Measurements from ENCODE around the gene WASHC4. TPM values are rescaled to one million over a fixed set of nuclear protein-coding genes. Genes with fewer than 3 reads are reported as not detected.

The WASHC4 gene
- total RNA-seq, 1 experiment from 2014 or later: 42.9 TPM

DNA sequence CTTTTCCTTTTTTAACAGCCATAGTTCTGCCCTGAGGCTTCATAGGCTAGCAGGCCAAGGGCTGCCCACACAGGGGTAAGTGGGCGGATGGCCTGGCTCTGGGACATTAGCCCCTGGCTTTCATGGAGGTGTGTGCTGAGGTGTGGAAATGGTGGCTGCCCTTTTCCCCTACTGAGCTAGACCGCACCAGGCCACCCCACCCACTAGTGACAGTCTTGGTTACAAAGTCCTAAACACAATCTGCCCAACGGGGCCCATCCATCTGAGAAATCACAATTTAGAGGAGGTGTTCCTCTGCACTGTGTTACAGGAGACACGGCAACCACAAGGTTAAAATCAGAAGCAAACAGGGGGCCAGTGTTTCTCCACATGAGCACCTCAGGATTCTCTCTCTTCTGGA is 92.9 kb downstream of the WASHC4 start (continued):
- TF ChIP-seq, protein P1, sequence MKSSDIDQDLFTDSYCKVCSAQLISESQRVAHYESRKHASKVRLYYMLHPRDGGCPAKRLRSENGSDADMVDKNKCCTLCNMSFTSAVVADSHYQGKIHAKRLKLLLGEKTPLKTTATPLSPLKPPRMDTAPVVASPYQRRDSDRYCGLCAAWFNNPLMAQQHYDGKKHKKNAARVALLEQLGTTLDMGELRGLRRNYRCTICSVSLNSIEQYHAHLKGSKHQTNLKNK (CRISPR knock-in tag; IDR thresholded peaks at IDR 0.05): no peak
- TF ChIP-seq, protein P2, sequence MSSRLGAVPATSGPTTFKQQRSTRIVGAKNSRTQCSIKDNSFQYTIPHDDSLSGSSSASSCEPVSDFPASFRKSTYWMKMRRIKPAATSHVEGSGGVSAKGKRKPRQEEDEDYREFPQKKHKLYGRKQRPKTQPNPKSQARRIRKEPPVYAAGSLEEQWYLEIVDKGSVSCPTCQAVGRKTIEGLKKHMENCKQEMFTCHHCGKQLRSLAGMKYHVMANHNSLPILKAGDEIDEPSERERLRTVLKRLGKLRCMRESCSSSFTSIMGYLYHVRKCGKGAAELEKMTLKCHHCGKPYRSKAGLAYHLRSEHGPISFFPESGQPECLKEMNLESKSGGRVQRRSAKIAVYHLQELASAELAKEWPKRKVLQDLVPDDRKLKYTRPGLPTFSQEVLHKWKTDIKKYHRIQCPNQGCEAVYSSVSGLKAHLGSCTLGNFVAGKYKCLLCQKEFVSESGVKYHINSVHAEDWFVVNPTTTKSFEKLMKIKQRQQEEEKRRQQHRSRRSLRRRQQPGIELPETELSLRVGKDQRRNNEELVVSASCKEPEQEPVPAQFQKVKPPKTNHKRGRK (CRISPR knock-in tag; IDR thresholded peaks at IDR 0.05; ENCODE audit: borderline replicate concordance): no peak
- TF ChIP-seq IRF2 (CRISPR knock-in tag; IDR thresholded peaks at IDR 0.05; ENCODE audit: borderline replicate concordance, low read depth): no peak
- TF ChIP-seq RORB (CRISPR knock-in tag; IDR thresholded peaks at IDR 0.05): no peak
- TF ChIP-seq NR1H2 (CRISPR knock-in tag; IDR thresholded peaks at IDR 0.05): no peak
- TF ChIP-seq EMX1 (CRISPR knock-in tag; IDR thresholded peaks at IDR 0.05): no peak

DNA sequence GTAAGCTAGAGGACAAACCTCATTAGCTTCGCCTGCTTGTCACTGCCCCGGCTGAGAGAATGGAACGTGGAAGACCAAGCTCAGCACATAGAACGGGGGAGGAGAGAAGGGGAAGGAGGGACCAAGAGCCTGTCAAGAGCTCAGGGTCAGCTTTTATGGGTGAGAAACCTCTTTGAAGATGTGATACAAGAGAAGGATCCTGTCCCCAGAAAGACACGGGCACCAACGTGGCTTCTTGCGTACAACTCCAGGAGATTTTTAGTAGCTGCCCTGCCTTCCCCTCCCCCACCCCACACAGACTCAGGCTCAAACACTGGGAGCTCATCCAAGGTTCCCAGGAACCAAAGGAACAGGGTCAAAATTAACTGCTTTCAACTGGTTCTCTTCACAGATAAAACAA is 93.8 kb downstream of the WASHC4 start:
- no peaks in the 10 kb centered on the region for H3K9me3 Mint-ChIP-seq
- DNase-seq (ENCODE audit: low spot score) (no peak), ATAC-seq (no peak)
- H3K4me1 Mint-ChIP-seq: peaks cover 4% of the 10 kb centered on the region; the same call in 1 of the 2 replicates
- H3K36me3 Mint-ChIP-seq: peaks cover 4% of the 10 kb centered on the region; the same call in 1 of the 2 replicates
- no peaks in the 10 kb centered on the region for H3K27me3 Mint-ChIP-seq (ENCODE audit: low read depth)
- ChIA-PET POLR2A (no interaction called here), CTCF (interaction anchor here (0.7 to 1.0 kb wide), 2 partner anchors 182 to 183 kb away, joined by 3 read pairs; no protein-coding TSS in a partner anchor)
- H3K27ac Mint-ChIP-seq: no peak overlapping the region
- TF ChIP-seq NR1H2 (CRISPR knock-in tag; IDR thresholded peaks at IDR 0.05): no peak
- no peak for TF ChIP-seq GRHL2 (CRISPR knock-in tag; IDR thresholded peaks at IDR 0.05; ENCODE audit: insufficient replicate concordance, severe bottlenecking)
- no peak for TF ChIP-seq NR2C2 (CRISPR knock-in tag; IDR thresholded peaks at IDR 0.05)
- no peak for TF ChIP-seq ATF1 (CRISPR knock-in tag; IDR thresholded peaks at IDR 0.05)
- TF ChIP-seq, protein P3, sequence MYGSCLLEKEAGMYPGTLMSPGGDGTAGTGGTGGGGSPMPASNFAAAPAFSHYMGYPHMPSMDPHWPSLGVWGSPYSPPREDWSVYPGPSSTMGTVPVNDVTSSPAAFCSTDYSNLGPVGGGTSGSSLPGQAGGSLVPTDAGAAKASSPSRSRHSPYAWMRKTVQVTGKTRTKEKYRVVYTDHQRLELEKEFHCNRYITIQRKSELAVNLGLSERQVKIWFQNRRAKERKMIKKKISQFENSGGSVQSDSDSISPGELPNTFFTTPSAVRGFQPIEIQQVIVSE (CRISPR knock-in tag; IDR thresholded peaks at IDR 0.05; ENCODE audit: borderline replicate concordance): no peak
- no peak overlapping the region for H3K4me3 Mint-ChIP-seq

DNA sequence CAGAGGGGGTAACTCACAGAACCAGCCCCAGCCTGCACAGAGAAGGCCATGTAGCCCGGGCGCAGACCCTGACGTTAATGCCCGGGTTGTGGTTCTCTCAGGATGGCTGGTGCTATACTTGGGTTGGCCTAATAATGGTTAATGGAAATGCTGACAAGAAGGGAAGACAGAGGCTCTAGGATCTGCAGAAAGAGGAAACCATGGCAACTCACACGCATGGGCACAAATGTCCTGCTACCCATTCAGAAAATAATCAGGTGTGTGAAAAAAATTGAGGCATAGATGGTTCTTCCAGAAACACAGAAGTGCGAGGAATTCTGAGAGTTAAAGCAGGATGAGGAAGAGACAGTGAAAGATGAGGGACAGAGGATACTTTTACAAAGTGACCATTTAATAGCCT is 94.7 kb downstream of the WASHC4 start:
- Mint-ChIP-seq H3K36me3 (peaks cover 12% of the 10 kb centered on the region), H3K9me3 (no peaks in the 10 kb centered on the region), H3K4me1 (peaks cover 4% of the 10 kb centered on the region; the same call in 1 of the 2 replicates), H3K27ac (no peak overlapping the region), H3K27me3 (ENCODE audit: low read depth) (no peaks in the 10 kb centered on the region), H3K4me3 (no peak overlapping the region)
- TF ChIP-seq TEAD4 (CRISPR knock-in tag; IDR thresholded peaks at IDR 0.05): no peak
- TF ChIP-seq ATF1 (CRISPR knock-in tag; IDR thresholded peaks at IDR 0.05): no peak
- no peak for TF ChIP-seq CREB1 (CRISPR knock-in tag; IDR thresholded peaks at IDR 0.05)
- TF ChIP-seq, protein P4, sequence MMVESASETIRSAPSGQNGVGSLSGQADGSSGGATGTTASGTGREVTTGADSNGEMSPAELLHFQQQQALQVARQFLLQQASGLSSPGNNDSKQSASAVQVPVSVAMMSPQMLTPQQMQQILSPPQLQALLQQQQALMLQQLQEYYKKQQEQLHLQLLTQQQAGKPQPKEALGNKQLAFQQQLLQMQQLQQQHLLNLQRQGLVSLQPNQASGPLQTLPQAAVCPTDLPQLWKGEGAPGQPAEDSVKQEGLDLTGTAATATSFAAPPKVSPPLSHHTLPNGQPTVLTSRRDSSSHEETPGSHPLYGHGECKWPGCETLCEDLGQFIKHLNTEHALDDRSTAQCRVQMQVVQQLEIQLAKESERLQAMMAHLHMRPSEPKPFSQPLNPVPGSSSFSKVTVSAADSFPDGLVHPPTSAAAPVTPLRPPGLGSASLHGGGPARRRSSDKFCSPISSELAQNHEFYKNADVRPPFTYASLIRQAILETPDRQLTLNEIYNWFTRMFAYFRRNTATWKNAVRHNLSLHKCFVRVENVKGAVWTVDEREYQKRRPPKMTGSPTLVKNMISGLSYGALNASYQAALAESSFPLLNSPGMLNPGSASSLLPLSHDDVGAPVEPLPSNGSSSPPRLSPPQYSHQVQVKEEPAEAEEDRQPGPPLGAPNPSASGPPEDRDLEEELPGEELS (CRISPR knock-in tag; IDR thresholded peaks at IDR 0.05): no peak
- TF ChIP-seq, protein P5, sequence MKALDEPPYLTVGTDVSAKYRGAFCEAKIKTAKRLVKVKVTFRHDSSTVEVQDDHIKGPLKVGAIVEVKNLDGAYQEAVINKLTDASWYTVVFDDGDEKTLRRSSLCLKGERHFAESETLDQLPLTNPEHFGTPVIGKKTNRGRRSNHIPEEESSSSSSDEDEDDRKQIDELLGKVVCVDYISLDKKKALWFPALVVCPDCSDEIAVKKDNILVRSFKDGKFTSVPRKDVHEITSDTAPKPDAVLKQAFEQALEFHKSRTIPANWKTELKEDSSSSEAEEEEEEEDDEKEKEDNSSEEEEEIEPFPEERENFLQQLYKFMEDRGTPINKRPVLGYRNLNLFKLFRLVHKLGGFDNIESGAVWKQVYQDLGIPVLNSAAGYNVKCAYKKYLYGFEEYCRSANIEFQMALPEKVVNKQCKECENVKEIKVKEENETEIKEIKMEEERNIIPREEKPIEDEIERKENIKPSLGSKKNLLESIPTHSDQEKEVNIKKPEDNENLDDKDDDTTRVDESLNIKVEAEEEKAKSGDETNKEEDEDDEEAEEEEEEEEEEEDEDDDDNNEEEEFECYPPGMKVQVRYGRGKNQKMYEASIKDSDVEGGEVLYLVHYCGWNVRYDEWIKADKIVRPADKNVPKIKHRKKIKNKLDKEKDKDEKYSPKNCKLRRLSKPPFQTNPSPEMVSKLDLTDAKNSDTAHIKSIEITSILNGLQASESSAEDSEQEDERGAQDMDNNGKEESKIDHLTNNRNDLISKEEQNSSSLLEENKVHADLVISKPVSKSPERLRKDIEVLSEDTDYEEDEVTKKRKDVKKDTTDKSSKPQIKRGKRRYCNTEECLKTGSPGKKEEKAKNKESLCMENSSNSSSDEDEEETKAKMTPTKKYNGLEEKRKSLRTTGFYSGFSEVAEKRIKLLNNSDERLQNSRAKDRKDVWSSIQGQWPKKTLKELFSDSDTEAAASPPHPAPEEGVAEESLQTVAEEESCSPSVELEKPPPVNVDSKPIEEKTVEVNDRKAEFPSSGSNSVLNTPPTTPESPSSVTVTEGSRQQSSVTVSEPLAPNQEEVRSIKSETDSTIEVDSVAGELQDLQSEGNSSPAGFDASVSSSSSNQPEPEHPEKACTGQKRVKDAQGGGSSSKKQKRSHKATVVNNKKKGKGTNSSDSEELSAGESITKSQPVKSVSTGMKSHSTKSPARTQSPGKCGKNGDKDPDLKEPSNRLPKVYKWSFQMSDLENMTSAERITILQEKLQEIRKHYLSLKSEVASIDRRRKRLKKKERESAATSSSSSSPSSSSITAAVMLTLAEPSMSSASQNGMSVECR (CRISPR knock-in tag; IDR thresholded peaks at IDR 0.05; ENCODE audit: borderline replicate concordance): no peak
- no peak for TF ChIP-seq ESRRA (CRISPR knock-in tag; IDR thresholded peaks at IDR 0.05; ENCODE audit: borderline replicate concordance)
- no peak for TF ChIP-seq ETV6 (CRISPR knock-in tag; IDR thresholded peaks at IDR 0.05)
- no peak for TF ChIP-seq TP53 (CRISPR knock-in tag; IDR thresholded peaks at IDR 0.05)
- TF ChIP-seq, protein P6, sequence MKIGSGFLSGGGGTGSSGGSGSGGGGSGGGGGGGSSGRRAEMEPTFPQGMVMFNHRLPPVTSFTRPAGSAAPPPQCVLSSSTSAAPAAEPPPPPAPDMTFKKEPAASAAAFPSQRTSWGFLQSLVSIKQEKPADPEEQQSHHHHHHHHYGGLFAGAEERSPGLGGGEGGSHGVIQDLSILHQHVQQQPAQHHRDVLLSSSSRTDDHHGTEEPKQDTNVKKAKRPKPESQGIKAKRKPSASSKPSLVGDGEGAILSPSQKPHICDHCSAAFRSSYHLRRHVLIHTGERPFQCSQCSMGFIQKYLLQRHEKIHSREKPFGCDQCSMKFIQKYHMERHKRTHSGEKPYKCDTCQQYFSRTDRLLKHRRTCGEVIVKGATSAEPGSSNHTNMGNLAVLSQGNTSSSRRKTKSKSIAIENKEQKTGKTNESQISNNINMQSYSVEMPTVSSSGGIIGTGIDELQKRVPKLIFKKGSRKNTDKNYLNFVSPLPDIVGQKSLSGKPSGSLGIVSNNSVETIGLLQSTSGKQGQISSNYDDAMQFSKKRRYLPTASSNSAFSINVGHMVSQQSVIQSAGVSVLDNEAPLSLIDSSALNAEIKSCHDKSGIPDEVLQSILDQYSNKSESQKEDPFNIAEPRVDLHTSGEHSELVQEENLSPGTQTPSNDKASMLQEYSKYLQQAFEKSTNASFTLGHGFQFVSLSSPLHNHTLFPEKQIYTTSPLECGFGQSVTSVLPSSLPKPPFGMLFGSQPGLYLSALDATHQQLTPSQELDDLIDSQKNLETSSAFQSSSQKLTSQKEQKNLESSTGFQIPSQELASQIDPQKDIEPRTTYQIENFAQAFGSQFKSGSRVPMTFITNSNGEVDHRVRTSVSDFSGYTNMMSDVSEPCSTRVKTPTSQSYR (CRISPR knock-in tag; IDR thresholded peaks at IDR 0.05): no peak
- DNase-seq (ENCODE audit: low spot score) (no peak), ATAC-seq (no peak)
- ChIA-PET POLR2A (no interaction called here), CTCF (interaction anchor here (0.7 kb wide), 1 partner anchor 181 kb away, joined by 3 read pairs; no protein-coding TSS in a partner anchor)
